K562 (cell line): ENCODE data around the gene RNU6-9. TPM values are rescaled to one million over a fixed set of nuclear protein-coding genes. Genes with fewer than 3 reads are reported as not detected.

ENCODE experiments used
- ATAC-seq: fragments of 200-7000 bp; cut with Tn5 transposase; 3 replicates; pipeline ENCODE4 v1.9.1; 2020; ENCODE audit warnings: moderate library complexity
- BruUV-seq: library from RNA; stranded (reverse); fragments of 400-500 nt; replicated peaks from 2 replicates; lab custom pipeline; 2021; lab: Mats Ljungman, UMichigan
- CTCF ChIA-PET: fragments of 300-600 bp; formaldehyde crosslinking; extraction: SDS; loops from one replicate; lab custom pipeline; 2021; ENCODE audit warnings: low intra/inter-chr PET ratio; lab: Yijun Ruan, JAX
- POLR2A ChIA-PET: fragments of 300-600, 350-650 bp; sonication (Branson Sonifier 250); formaldehyde crosslinking; extraction: SDS; loops from one replicate; lab custom pipeline; 2021; ENCODE audit warnings: antibody characterized with exemption, inconsistent platforms; lab: Yijun Ruan, JAX
- DNase-seq, 4 experiments: peaks; one replicate each; pipeline versions ENCODE4 v3.0.0 to v3.0.0-alpha.2; 2011 to 2018; ENCODE audit warnings: low spot score in 3 of 4, mixed read lengths in 3 of 4; ENCODE audit errors: extremely low read depth in 1 of 4
- FAIRE-seq: peaks from 2 replicates; lab custom pipeline; 2011; peaks lifted over from hg19 to GRCh38; lab: Jason Lieb, UNC
- H2AFZ ChIP-seq: 2 replicates; pipeline ENCODE4 v1.6.0; 2011; ENCODE audit warnings: low read depth, low read length, control low read depth, inconsistent platforms
- H3K27ac ChIP-seq: fragments of 200-600 bp; 3 replicates; pipeline ENCODE4 v1.8.0; 2011; ENCODE audit warnings: low read depth, mild to moderate bottlenecking, control low read depth, inconsistent platforms, low read length, moderate library complexity, mixed read lengths; ENCODE audit errors: extremely low read depth
- H3K27me3 ChIP-seq, 2 experiments: fragments of 300-600 bp in 1 of 2; 2 replicates in 1 of 2; 3 replicates in 1 of 2; pipeline versions ENCODE4 v1.6.0 to v1.8.0; 2011; ENCODE audit warnings: inconsistent platforms in 2 of 2, low read length in 2 of 2, mild to moderate bottlenecking in 1 of 2, mixed read lengths in 1 of 2, moderate library complexity in 1 of 2; ENCODE audit not compliant: control insufficient read depth in 2 of 2, insufficient read depth in 2 of 2
- H3K36me3 ChIP-seq: fragments of 300-600 bp; 3 replicates; pipeline ENCODE4 v1.8.0; 2011; ENCODE audit warnings: mild to moderate bottlenecking, low read length, inconsistent platforms; ENCODE audit not compliant: control insufficient read depth, insufficient read depth
- H3K4me1 ChIP-seq, 2 experiments: fragments of 200-600 bp in 1 of 2; replicated peaks in 1 of 2; 2 replicates in 1 of 2; 3 replicates in 1 of 2; pipeline versions ENCODE4 v1.5.1 to v1.8.0; 2011; ENCODE audit warnings: inconsistent platforms in 2 of 2, low read length in 2 of 2, mild to moderate bottlenecking in 1 of 2, mixed read lengths in 1 of 2, moderate library complexity in 1 of 2; ENCODE audit not compliant: control insufficient read depth in 2 of 2, insufficient read depth in 2 of 2
- H3K4me2 ChIP-seq: 2 replicates; pipeline ENCODE4 v1.6.1; 2011; ENCODE audit warnings: low read length, control low read depth, inconsistent platforms, mixed read lengths; ENCODE audit not compliant: insufficient read depth
- H3K4me3 ChIP-seq: fragments of 200-600 bp; sonication (generic), shearing (Covaris generic); 2 replicates; pipeline ENCODE4 v1.5.1; 2016; ENCODE audit warnings: control low read depth, inconsistent platforms
- H3K79me2 ChIP-seq: fragments of 200-600 bp; 3 replicates; pipeline ENCODE4 v1.8.0; 2011; ENCODE audit warnings: low read length, inconsistent platforms; ENCODE audit not compliant: control insufficient read depth, insufficient read depth
- H3K9ac ChIP-seq, 2 experiments: 2 replicates each; pipeline versions ENCODE4 v1.6.0 to v1.6.1; 2011; ENCODE audit warnings: low read depth in 2 of 2, low read length in 2 of 2, control low read depth in 1 of 2, inconsistent platforms in 1 of 2, mild to moderate bottlenecking in 1 of 2, mixed read lengths in 1 of 2; ENCODE audit not compliant: insufficient read depth in 1 of 2
- H3K9me1 ChIP-seq: one replicate; pipeline ENCODE4 v1.6.0; 2011; ENCODE audit warnings: inconsistent platforms, mild to moderate bottlenecking, low read length, moderate library complexity; ENCODE audit not compliant: control insufficient read depth, insufficient read depth
- H3K9me3 ChIP-seq: replicated peaks from 2 replicates; pipeline ENCODE4 v1.5.1; 2011; ENCODE audit warnings: low read depth, low read length, inconsistent platforms; ENCODE audit not compliant: control insufficient read depth, insufficient read depth
- H4K20me1 ChIP-seq: replicated peaks from 2 replicates; pipeline ENCODE4 v1.6.1; 2011; ENCODE audit warnings: low read length, inconsistent platforms, mixed read lengths; ENCODE audit not compliant: control insufficient read depth, insufficient read depth
- ELF1 ChIP-seq: fragments of 200-800 bp; sonication (Bioruptor generic); IDR thresholded peaks from 2 replicates; pipeline ENCODE4 v1.6.1; 2016; ENCODE audit warnings: missing genetic modification characterization, missing compliant biosample characterization
- PCBP1 ChIP-seq: fragments of 200-400 bp; formaldehyde crosslinking; IDR thresholded peaks from 2 replicates; pipeline ENCODE4 v1.6.1; 2018; ENCODE audit warnings: mild to moderate bottlenecking, low read depth, low read length; ENCODE audit not compliant: poor library complexity, severe bottlenecking
- SAFB2 ChIP-seq: fragments of 200-400 bp; formaldehyde crosslinking; IDR thresholded peaks from 2 replicates; pipeline ENCODE4 v1.6.1; 2018; ENCODE audit warnings: borderline replicate concordance, low read length, low read depth, moderate library complexity; ENCODE audit not compliant: severe bottlenecking
- SPI1 ChIP-seq: IDR thresholded peaks from 2 replicates; pipeline ENCODE4 v1.6.1; 2011; ENCODE audit warnings: low read depth, low read length, control low read depth, borderline replicate concordance
- WGBS: fragments of 100-300 bp; shearing (Covaris generic); methylation state at CpG from one replicate; pipeline ENCODE4 v1.1.6; 2016; ENCODE audit warnings: low coverage, mixed read lengths; ENCODE audit not compliant: insufficient coverage; ENCODE audit errors: missing lambda C conversion rate; 5-methylcytosine and 5-hydroxymethylcytosine counted together
- in situ Hi-C: fragments of 300-500 bp; cut with MboI; formaldehyde crosslinking; loops from 4 replicates; pipeline ENCODE4 v1.15.0; 2018; ENCODE audit warnings: inconsistent platforms, mixed read lengths
- intact Hi-C: fragments of 100-400 bp; cut with micrococcal nuclease; formaldehyde crosslinking; loops from 2 replicates; pipeline ENCODE4 v1.14.2; 2022
- polyA plus RNA-seq, 8 experiments: library from polyadenylated mRNA; depleted of rRNA in 4 of 8; stranded (reverse) in 5 of 8; unstranded in 3 of 8; fragments of >200 nt; fragmentation: Nextera tagmentation in 2 of 8; fragmentation: Illumina TruSeq in 1 of 8; extraction: Ambion mirVana in 2 of 8; extraction: Trizol in 1 of 8; gene quantifications; 2 replicates each; pipeline versions ENCODE4 v1.2.1 to v1.2.3, GENCODE V29; 2011 to 2014; ENCODE audit warnings: inconsistent platforms in 1 of 8, missing spikeins in 1 of 8
- total RNA-seq, 7 experiments: library from RNA; depleted of rRNA in 6 of 7; stranded (reverse); fragments of >200 nt in 6 of 7; fragmentation: Illumina TruSeq in 2 of 7; extraction: Trizol in 2 of 7; gene quantifications; 2 replicates each; pipeline versions ENCODE4 v1.2.1 to v1.2.3, GENCODE V29; 2011 to 2021; ENCODE audit warnings: low replicate concordance in 1 of 7
- TF ChIP-seq, protein P1 (sequence below): IDR thresholded peaks from 2 replicates; pipeline ENCODE4 v1.6.1; 2016; ENCODE audit warnings: missing genetic modification characterization, missing compliant biosample characterization

Gene RNU6-9
- total and polyA plus RNA-seq, 9 of the 15 experiments (the other 6 are each of a cell fraction or from before 2014, with no cell fraction given), result not detected

DNA sequence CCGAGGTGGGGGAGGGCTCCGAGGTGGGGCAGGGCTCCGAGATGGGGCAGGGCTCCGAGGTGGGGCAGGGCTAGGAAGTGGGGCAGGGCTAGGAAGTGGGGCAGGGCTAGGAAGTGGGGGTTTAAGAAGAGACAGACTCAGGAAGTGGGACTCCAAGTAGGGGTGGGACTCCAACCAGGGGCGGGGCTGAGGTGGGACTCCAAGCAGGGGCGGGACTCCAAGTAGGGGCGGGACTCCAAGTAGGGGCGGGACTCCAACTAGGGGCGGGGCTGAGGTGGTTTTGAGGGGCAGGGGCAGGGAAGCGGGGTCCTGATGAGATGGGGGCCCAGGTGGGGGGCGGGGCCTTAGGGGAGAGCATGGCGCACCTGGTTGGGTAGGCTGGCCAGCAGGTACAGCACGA lies 20.2 kb upstream of the RNU6-9 start:
- H3K27ac ChIP-seq, result peak overlapping the region; percentile 44; the same call in 2 of the 3 replicates
- in situ Hi-C loops (no loop called here), intact Hi-C loops (no loop called here)
- no peak overlapping the region for H3K4me3 ChIP-seq
- no peak overlapping the region for H3K9ac ChIP-seq
- FAIRE-seq (no peak), DNase-seq (peak; percentile 69 to 86 (median 77)), ATAC-seq (peak; percentile 90)
- CTCF ChIA-PET, result no interaction called here
- no peaks in the 10 kb centered on the region for H3K9me1 ChIP-seq
- no TSS peak for BruUV-seq
- peaks cover 16 to 69% of the 10 kb centered on the region in 2 experiments for H3K4me1 ChIP-seq
- POLR2A ChIA-PET, result interaction anchor here (2.0 kb wide), 1 partner anchor 35 kb away, joined by 7 read pairs; no protein-coding TSS in a partner anchor
- no CpG with 5 or more reads among the region's 13 CpGs for WGBS
- H3K9me3 ChIP-seq, result no peaks in the 10 kb centered on the region
- no peak overlapping the region for H2AFZ ChIP-seq
- no peaks in the 10 kb centered on the region for H3K27me3 ChIP-seq
- no peaks in the 10 kb centered on the region; the same call in 1 of the 2 replicates for H4K20me1 ChIP-seq
- H3K4me2 ChIP-seq, result no peak overlapping the region; the same call in 1 of the 2 replicates
- H3K36me3 ChIP-seq, result peaks cover 77% of the 10 kb centered on the region; the same call in 2 of the 3 replicates
- H3K79me2 ChIP-seq, result no peaks in the 10 kb centered on the region
- TF ChIP-seq ELF1 (tag) (0 out of 2 replicates have a peak, but pooled peaks have one; percentile 51), SAFB2 (no peak), PCBP1 (no peak), SPI1 (0 out of 2 replicates have a peak, but pooled peaks have one; percentile 5)
- TF ChIP-seq, protein P1, sequence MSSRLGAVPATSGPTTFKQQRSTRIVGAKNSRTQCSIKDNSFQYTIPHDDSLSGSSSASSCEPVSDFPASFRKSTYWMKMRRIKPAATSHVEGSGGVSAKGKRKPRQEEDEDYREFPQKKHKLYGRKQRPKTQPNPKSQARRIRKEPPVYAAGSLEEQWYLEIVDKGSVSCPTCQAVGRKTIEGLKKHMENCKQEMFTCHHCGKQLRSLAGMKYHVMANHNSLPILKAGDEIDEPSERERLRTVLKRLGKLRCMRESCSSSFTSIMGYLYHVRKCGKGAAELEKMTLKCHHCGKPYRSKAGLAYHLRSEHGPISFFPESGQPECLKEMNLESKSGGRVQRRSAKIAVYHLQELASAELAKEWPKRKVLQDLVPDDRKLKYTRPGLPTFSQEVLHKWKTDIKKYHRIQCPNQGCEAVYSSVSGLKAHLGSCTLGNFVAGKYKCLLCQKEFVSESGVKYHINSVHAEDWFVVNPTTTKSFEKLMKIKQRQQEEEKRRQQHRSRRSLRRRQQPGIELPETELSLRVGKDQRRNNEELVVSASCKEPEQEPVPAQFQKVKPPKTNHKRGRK (tag), result no peak
